NCI-H345 treated with DMSO at 0.1 percent for 48 hours (cell line): ENCODE measurements around the gene CSRP3.

Experiments
- DNase-seq: peaks from one replicate; lab custom pipeline; 2025; ENCODE audit not compliant: unreplicated experiment; lab: John Stamatoyannopoulos, UW

The CSRP3 gene

GRCh38 chr11:19201737-19202605, at the start of gene CSRP3:
CSRP3 (minus strand) TSS chr11:19201983; CDS start chr11:19192448, 9,535 bp downstream.
- no peak for DNase-seq

DNA sequence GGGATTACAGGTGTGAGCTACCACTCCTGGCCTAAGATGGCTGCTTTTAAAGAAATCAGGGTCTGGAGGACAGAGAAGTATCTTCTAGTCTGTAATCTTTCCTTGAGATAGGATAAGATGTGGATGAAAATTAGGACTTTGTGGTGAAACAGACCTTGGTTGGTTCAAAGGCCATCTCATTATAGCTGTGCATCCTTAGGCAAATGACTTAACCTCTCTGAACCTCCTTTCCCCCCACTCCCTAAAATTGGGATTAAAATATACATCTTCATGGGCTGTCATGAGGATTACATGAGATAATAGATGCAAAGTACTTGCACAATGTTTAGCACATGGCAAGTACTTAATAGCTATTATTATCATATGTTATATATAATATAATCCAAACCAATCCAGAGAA, 49.8 kb upstream of the CSRP3 start:
- DNase-seq = no peak

GRCh38 chr11:19246816-19247215, 45.0 kb upstream of the CSRP3 start:
- no peak for DNase-seq

- DNase-seq = no peak
Observed at GRCh38 chr11:19245351-19245750, 43.6 kb upstream of the CSRP3 start.

DNA sequence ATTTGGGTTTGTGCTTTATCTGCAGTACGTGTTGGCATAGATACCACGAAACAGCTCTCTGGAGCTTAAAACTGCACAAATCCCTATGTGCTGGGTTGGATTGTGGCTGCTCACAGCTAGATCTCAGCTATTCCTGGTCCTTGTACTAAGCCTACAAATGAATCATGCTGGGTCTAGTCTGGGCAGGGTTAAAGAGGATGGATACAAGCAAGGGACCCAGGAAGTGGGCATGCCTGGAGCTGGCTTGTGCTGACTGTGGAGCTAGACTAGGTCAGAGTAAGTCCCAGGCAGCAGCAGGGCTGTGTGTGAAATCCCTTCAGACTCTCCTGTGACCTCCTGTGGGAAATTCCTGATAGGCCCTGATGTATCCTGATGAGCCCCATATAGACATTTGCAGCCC, 42.8 kb upstream of the CSRP3 start:
- no peak for DNase-seq

GRCh38 chr11:19244084-19244483, 42.3 kb upstream of the CSRP3 start:
- DNase-seq = no peak

GRCh38 chr11:19243613-19244012, 41.8 kb upstream of the CSRP3 start:
- DNase-seq = no peak

- no peak for DNase-seq
Observed at GRCh38 chr11:19243143-19243542, 41.4 kb upstream of the CSRP3 start.

- no peak for DNase-seq
Observed at GRCh38 chr11:19242179-19242932, 40.6 kb upstream of the CSRP3 start.

DNA sequence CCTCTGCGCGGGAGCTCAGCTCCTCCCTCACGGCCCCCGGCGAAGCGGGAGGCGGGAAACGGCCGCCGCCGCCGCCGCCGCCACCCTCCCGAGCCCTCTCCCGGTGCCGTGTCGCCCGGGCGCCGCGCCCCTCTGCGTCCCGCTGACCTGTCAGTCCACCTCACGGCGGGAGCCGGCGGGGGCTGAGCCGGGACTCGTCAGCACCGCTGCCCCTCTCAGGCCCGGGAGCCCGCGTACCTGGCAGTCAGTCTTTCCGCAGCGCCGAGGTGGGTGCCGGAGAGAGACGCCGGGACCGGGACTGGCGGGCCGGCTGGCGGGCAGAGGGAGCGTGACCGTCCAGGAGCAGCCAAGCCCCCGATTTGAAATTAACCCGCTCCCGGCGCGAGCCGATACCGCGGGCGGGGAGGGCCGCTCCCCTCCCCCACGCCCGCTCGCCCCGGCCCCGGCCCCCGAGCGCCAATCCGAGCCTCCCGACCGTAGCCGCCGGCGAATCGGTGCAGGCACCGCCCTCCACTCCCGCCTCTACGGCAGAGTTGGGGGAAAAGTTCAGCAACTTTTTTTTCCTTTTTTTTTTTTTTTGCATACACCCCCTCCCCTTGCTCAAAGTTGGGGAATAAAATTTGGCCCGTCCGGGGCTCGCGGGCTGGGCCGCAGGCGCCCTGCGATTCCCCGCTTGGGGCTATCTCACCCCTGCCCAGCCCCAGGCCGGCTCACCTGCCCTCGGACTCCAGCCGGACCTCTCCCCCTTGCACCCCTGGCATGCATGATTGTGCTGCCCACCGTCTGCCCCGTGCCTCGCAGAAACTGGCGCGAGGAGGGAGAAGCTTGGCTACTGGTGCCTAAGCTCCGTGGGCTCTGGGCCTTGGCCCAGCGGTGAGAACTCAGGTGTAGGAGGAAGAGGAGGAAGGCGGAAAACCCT, 39.7 kb upstream of the CSRP3 start:
- DNase-seq = no peak

DNA sequence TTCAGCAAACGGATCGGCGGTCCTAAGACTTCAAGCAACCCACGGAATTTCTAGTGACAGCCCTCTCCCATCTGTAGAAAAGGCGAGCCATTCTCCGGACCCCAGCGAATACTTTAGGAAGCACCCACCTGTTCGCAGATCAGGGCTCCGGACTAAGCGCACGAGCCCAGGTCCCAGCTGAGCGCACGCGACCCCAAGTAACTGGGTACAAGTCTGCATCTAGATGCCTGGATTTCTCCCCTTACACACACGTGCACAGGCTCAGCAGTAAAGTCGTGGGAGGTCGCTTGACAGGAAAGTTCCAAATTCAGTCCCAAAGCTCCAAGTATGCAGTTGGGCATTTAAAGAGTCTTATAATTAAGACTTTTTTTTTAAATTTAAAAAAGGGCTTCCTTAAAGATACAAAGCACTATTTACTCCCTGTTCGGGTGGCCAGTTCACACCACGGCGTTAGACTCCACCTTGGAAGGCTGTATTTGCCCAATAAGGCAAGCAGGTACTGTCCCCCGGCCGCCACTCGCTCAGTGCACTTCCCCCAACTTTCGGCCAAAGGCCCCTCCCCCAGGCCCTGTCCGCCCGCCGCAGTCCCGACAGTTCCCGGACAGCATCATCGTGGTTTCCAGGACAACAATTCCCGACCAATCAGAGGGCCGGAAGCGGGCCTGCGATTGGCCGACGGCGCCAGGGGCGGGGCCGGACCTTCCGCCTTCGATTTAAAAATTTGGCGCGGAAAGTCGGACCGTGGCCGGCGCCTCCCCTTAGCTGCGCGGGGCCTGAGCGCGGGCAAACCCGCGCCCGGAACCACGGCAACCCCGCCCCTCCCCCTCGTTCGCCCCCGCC, 38.9 kb upstream of the CSRP3 start, which contains the start of gene E2F8:
TSS of gene E2F8 (minus strand) at position 526 of the 840 bp plus-strand sequence. CDS start 824 bp downstream, outside the sequence.
- DNase-seq = peak; percentile 94

GRCh38 chr11:19239039-19239438, 37.3 kb upstream of the CSRP3 start:
- no peak for DNase-seq

- DNase-seq = no peak
Observed at GRCh38 chr11:19237813-19238212, 36.0 kb upstream of the CSRP3 start.

GRCh38 chr11:19237381-19237780, 35.6 kb upstream of the CSRP3 start:
- DNase-seq = no peak

- no peak for DNase-seq
Observed at GRCh38 chr11:19234231-19234817, 32.5 kb upstream of the CSRP3 start.

- no peak for DNase-seq
Observed at GRCh38 chr11:19232910-19233503, 31.2 kb upstream of the CSRP3 start.

DNA sequence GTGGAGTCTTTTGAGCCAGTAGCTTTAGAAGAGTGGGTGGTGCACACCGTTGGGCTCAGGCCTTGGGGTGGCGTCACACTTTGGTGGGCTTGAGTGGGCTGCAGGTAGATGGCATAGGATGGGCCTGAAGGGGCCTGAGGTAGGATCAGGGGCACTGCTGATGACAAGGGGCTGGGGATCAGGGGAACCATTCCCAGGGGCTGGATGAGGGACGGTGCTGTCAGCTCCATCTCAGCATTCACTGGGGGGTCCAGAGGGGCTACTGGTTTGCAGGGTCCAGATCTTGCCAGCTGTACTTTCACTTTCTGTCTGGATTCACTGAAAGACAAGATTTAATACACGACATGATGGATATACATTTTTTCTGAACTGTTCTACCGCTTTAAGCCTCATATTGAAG, 27.9 kb upstream of the CSRP3 start:
- no peak for DNase-seq

GRCh38 chr11:19228968-19229367, 27.2 kb upstream of the CSRP3 start:
- DNase-seq = no peak
